GM13976 (cell line): Measurements from ENCODE around the gene GSKIP.
A peak's percentile ranks its signal among the peaks of the same experiment; 100 is the strongest.

Experiments used
- DNase-seq: peaks from one replicate; pipeline ENCODE4 v3.0.0; 2012; ENCODE audit warnings: low spot score
- CTCF ChIP-seq: IDR thresholded peaks from 2 replicates; pipeline ENCODE4 v1.5.1; 2012; ENCODE audit warnings: borderline replicate concordance, mild to moderate bottlenecking; ENCODE audit not compliant: insufficient read depth; ENCODE audit errors: extremely low read depth, missing control alignments, control extremely low read depth
- in situ Hi-C: fragments of 300-500 bp; cut with MboI; formaldehyde crosslinking; loops from one replicate; pipeline ENCODE4 v1.12.0; 2022; ENCODE audit warnings: low sequenced_read_pairs, mixed read lengths, inconsistent platforms; ENCODE audit not compliant: unreplicated experiment

GSKIP gene, protein sequence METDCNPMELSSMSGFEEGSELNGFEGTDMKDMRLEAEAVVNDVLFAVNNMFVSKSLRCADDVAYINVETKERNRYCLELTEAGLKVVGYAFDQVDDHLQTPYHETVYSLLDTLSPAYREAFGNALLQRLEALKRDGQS

GRCh38 chr14:96362965-96363750 lies at the start of gene GSKIP, which contains the start of gene ATG2B:
GSKIP (plus strand) TSS chr14:96363526; CDS start chr14:96382248, 18,722 bp downstream.
ATG2B (minus strand) TSS chr14:96363341; CDS start chr14:96362976, 365 bp downstream.
- DNase-seq = peak; percentile 96
- TF ChIP-seq CTCF = no peak
- in situ Hi-C loops = no loop called here

- in situ Hi-C loops = no loop called here
- no peak for DNase-seq
- TF ChIP-seq CTCF = no peak
These were observed 47.2 kb upstream of the GSKIP start for GRCh38 chr14:96316087-96316486.

GRCh38 chr14:96318836-96319235 lies 44.5 kb upstream of the GSKIP start:
- no peak for TF ChIP-seq CTCF
- no peak for DNase-seq
- in situ Hi-C loops = no loop called here

- in situ Hi-C loops = no loop called here
- no peak for TF ChIP-seq CTCF
- no peak for DNase-seq
These were observed 42.7 kb upstream of the GSKIP start for GRCh38 chr14:96320605-96321004.

- DNase-seq = no peak
- in situ Hi-C loops = no loop called here
- TF ChIP-seq CTCF = no peak
These were observed 39.1 kb upstream of the GSKIP start for GRCh38 chr14:96324219-96324618.

DNA sequence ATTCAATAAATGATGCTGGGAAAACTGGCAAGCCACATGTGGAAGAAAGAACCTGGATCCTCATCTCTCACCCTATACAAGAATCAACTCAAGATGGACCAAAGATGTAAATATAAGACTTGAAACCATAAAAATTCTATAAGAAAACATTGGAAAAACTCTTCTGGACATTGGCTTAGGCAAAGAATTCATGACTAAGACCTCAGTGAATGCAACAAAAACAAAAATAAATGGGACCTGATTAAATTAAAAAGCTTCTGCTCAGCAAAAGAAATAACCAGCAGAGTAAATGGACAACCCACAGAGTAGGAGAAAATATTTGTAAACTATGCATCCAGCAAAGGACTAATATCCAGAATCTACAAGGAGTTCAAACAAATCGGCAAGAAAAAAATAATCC lies 24.8 kb upstream of the GSKIP start:
- no peak for DNase-seq
- no peak for TF ChIP-seq CTCF
- in situ Hi-C loops = no loop called here
